SH-SY5Y (cell line): ENCODE results near the gene MYRF.

Experiments
- GATA2 ChIP-seq: IDR thresholded peaks from 2 replicates; pipeline ENCODE4 v1.6.1; 2011; ENCODE audit warnings: mild to moderate bottlenecking, low read depth, low read length
- GATA3 ChIP-seq: IDR thresholded peaks from 2 replicates; pipeline ENCODE4 v1.6.1; 2011; ENCODE audit warnings: low read depth, mild to moderate bottlenecking, low read length, moderate library complexity

GRCh38 chr11:61766353-61766841, 14.0 kb downstream of the MYRF start:
- TF ChIP-seq GATA2: no peak
- TF ChIP-seq GATA3: no peak
